Stimulated activated naive CD4-positive, alpha-beta T cell (primary cell): ENCODE results near the gene MICA.

ENCODE experiments used
- DNase-seq, 6 experiments: peaks; one replicate each; lab custom pipeline; 2025; lab: John Stamatoyannopoulos, UW

The MICA gene

GRCh38 chr6:31403283-31404060 lies at the start of gene MICA:
Gene MICA (plus strand): TSS chr6:31403595. CDS start chr6:31403633, 38 bp downstream.
- peak; percentile 20 to 74 (median 42) for DNase-seq

- peak in 4 of 6 experiments; percentile 17 to 57 (median 32) for DNase-seq
Measured at GRCh38 chr6:31354158-31354863, 49.1 kb upstream of the MICA start.

- peak in 2 of 6 experiments; percentile 23 to 44 for DNase-seq
Measured at GRCh38 chr6:31354864-31355582, 48.4 kb upstream of the MICA start.

- peak in 2 of 6 experiments; percentile 13 to 44 for DNase-seq
Measured at GRCh38 chr6:31355583-31355948, 47.8 kb upstream of the MICA start.

- peak in 5 of 6 experiments; percentile 19 to 64 (median 49) for DNase-seq
Measured at GRCh38 chr6:31356216-31356945, 47.0 kb upstream of the MICA start.

- peak; percentile 73 to 94 (median 86) for DNase-seq
Measured at GRCh38 chr6:31356946-31357466, 46.4 kb upstream of the MICA start, which contains the start of gene HLA-B. Gene HLA-B (minus strand): TSS chr6:31357179. CDS start chr6:31357158, 21 bp downstream.

GRCh38 chr6:31357886-31358285 lies 45.5 kb upstream of the MICA start:
- no peak for DNase-seq

- no peak for DNase-seq
Measured at GRCh38 chr6:31358302-31358701, 45.1 kb upstream of the MICA start.

GRCh38 chr6:31359581-31359980 lies 43.8 kb upstream of the MICA start:
- DNase-seq: no peak

- DNase-seq: no peak
Measured at GRCh38 chr6:31362751-31363150, 40.6 kb upstream of the MICA start.

- no peak for DNase-seq
Measured at GRCh38 chr6:31363811-31364210, 39.6 kb upstream of the MICA start.

GRCh38 chr6:31365864-31366263 lies 37.5 kb upstream of the MICA start:
- no peak for DNase-seq

GRCh38 chr6:31366693-31367470 lies 36.5 kb upstream of the MICA start:
- DNase-seq: peak; percentile 75 to 94 (median 84)

- DNase-seq: no peak
Measured at GRCh38 chr6:31368461-31368860, 34.9 kb upstream of the MICA start.

- peak in 3 of 6 experiments; percentile 26 to 43 (median 41) for DNase-seq
Measured at GRCh38 chr6:31374118-31374517, 29.3 kb upstream of the MICA start.

GRCh38 chr6:31375699-31376098 lies 27.7 kb upstream of the MICA start:
- no peak for DNase-seq

- no peak for DNase-seq
Measured at GRCh38 chr6:31377029-31377428, 26.4 kb upstream of the MICA start.

GRCh38 chr6:31378062-31378720 lies 25.2 kb upstream of the MICA start:
- no peak for DNase-seq

GRCh38 chr6:31378721-31379103 lies 24.7 kb upstream of the MICA start:
- DNase-seq: no peak

GRCh38 chr6:31379850-31380249 lies 23.5 kb upstream of the MICA start:
- DNase-seq: no peak
